Fibroblast of mammary gland (primary cell): ENCODE measurements around the gene UBP1.

Experiments used
- DNase-seq: peaks from one replicate; pipeline ENCODE4 v3.0.0-alpha.2; 2010; ENCODE audit warnings: low read depth
- H3K4me3 ChIP-seq: 2 replicates; pipeline ENCODE4 v1.5.1; 2011; ENCODE audit warnings: low read depth, mild to moderate bottlenecking, low read length, moderate library complexity; ENCODE audit not compliant: control insufficient read depth
- CTCF ChIP-seq: conservative IDR thresholded peaks from 2 replicates; pipeline ENCODE4 v1.5.1; 2011; ENCODE audit warnings: low read depth, low read length, inconsistent platforms; ENCODE audit not compliant: control insufficient read depth, insufficient read depth

Gene UBP1

GRCh38 chr3:33391255-33391995 is 48.8 kb downstream of the UBP1 start:
- H3K4me3 ChIP-seq = no peak overlapping the region
- no peak for DNase-seq
- no peak for TF ChIP-seq CTCF

GRCh38 chr3:33389908-33390307 is 50.3 kb downstream of the UBP1 start:
- no peak for DNase-seq
- no peak for TF ChIP-seq CTCF
- no peak overlapping the region for H3K4me3 ChIP-seq

GRCh38 chr3:33388374-33389100 is 51.7 kb downstream of the UBP1 start:
- no peak overlapping the region for H3K4me3 ChIP-seq
- TF ChIP-seq CTCF = no peak
- DNase-seq = no peak

- no peak for DNase-seq
- no peak overlapping the region for H3K4me3 ChIP-seq
- TF ChIP-seq CTCF = no peak
These were observed 53.6 kb downstream of the UBP1 start for GRCh38 chr3:33386631-33387030.

- no peak overlapping the region for H3K4me3 ChIP-seq
- no peak for DNase-seq
- no peak for TF ChIP-seq CTCF
These were observed 54.8 kb downstream of the UBP1 start for GRCh38 chr3:33385423-33385822.

- no peak for TF ChIP-seq CTCF
- H3K4me3 ChIP-seq = no peak overlapping the region
- no peak for DNase-seq
These were observed 56.3 kb downstream of the UBP1 start for GRCh38 chr3:33383951-33384350.
